ENCODE results near the gene PRKX. TPM values are rescaled to one million over a fixed set of nuclear protein-coding genes. Genes with fewer than 3 reads are reported as not detected.
"Not testable (repeated sequence)": the region's sequence is repeated elsewhere in the genome, so short reads cannot be mapped to it uniquely, and the experiment has no call there.

The PRKX gene
- total RNA-seq, 2 donors from 2014 or later, result 32.4 to 38.2 TPM

GRCh38 chrX:3651277-3651676, 62.2 kb downstream of the PRKX start:
- Histone ChIP-seq H3K4me3 (no peak overlapping the region), H3K27ac (no peak overlapping the region), H3K36me3 (no peaks in the 10 kb centered on the region), H3K4me1 (no peaks in the 10 kb centered on the region), H3K9me3 (no peaks in the 10 kb centered on the region), H3K9ac (ENCODE audit: low read depth in 2 of 2, low read length in 2 of 2) (no peak overlapping the region), H3K27me3 (no peaks in the 10 kb centered on the region)
- TF ChIP-seq CTCF (IDR thresholded peaks at IDR 0.05), result peak; percentile 58
- DNase-seq, result no peak
- intact Hi-C loops (cut with DNase I), result loop anchor here (2.0 to 10.0 kb wide), 2 partner anchors 144 to 162 kb away; no protein-coding TSS in a partner anchor

- no peak for TF ChIP-seq CTCF (IDR thresholded peaks at IDR 0.05)
- intact Hi-C loops (cut with DNase I), result no loop called here
Measured at GRCh38 chrX:3648084-3648483, 65.4 kb downstream of the PRKX start.

GRCh38 chrX:3639858-3640631, 73.4 kb downstream of the PRKX start:
- H3K4me3 ChIP-seq; H3K36me3 ChIP-seq; H3K9me3 ChIP-seq; H3K27ac ChIP-seq; H3K4me1 ChIP-seq; DNase-seq; H3K9ac ChIP-seq (ENCODE audit: low read depth in 2 of 2, low read length in 2 of 2); H3K27me3 ChIP-seq: not testable (repeated sequence)
- intact Hi-C loops (cut with DNase I), result loop anchor here (5.0 to 10.0 kb wide), 2 partner anchors 523 to 765 kb away; no protein-coding TSS in a partner anchor

More at GRCh38 chrX:3648084-3648483, 65.4 kb downstream of the PRKX start:
- no peaks in the 10 kb centered on the region for H3K27me3 ChIP-seq
- no peaks in the 10 kb centered on the region for H3K36me3 ChIP-seq
- no peak for DNase-seq
- no peak overlapping the region for H3K27ac ChIP-seq
- H3K4me1 ChIP-seq, result no peaks in the 10 kb centered on the region
- no peak overlapping the region for H3K9ac ChIP-seq (ENCODE audit: low read depth in 2 of 2, low read length in 2 of 2)
- H3K9me3 ChIP-seq, result no peaks in the 10 kb centered on the region
- H3K4me3 ChIP-seq, result no peak overlapping the region

- TF ChIP-seq CTCF (IDR thresholded peaks at IDR 0.05), result no peak
- H3K9me3 ChIP-seq, result no peaks in the 10 kb centered on the region
- intact Hi-C loops (cut with DNase I), result loop anchor here (5.0 to 10.0 kb wide), 2 partner anchors 522 to 764 kb away; no protein-coding TSS in a partner anchor
- no peaks in the 10 kb centered on the region for H3K36me3 ChIP-seq
- no peaks in the 10 kb centered on the region for H3K27me3 ChIP-seq
- no peak overlapping the region for H3K27ac ChIP-seq
- no peak for DNase-seq
- H3K4me3 ChIP-seq, result no peak overlapping the region
- no peaks in the 10 kb centered on the region for H3K4me1 ChIP-seq
- no peak overlapping the region for H3K9ac ChIP-seq (ENCODE audit: low read depth in 2 of 2, low read length in 2 of 2)
Measured at GRCh38 chrX:3639236-3639635, 74.2 kb downstream of the PRKX start.

GRCh38 chrX:3638280-3638873, 75.1 kb downstream of the PRKX start:
- DNase-seq, result peak; percentile 57
- Histone ChIP-seq H3K27me3 (no peaks in the 10 kb centered on the region), H3K4me3 (no peak overlapping the region), H3K36me3 (no peaks in the 10 kb centered on the region), H3K9ac (ENCODE audit: low read depth in 2 of 2, low read length in 2 of 2) (no peak overlapping the region), H3K4me1 (no peaks in the 10 kb centered on the region), H3K27ac (no peak overlapping the region), H3K9me3 (no peaks in the 10 kb centered on the region)
- peak; percentile 74 for TF ChIP-seq CTCF (IDR thresholded peaks at IDR 0.05)
- intact Hi-C loops (cut with DNase I), result loop anchor here (5.0 to 10.0 kb wide), 2 partner anchors 521 to 764 kb away; no protein-coding TSS in a partner anchor
